Smooth muscle cell of the pulmonary artery (primary cell): ENCODE data around the gene VAV2. TPM values are rescaled to one million over a fixed set of nuclear protein-coding genes. Genes with fewer than 3 reads are reported as not detected.

Source experiments
- total RNA-seq: library from RNA; depleted of rRNA; stranded (reverse); fragments of >200 nt; gene quantifications from 2 replicates; pipeline ENCODE4 v1.2.3, GENCODE V29; 2014

Gene VAV2, protein sequence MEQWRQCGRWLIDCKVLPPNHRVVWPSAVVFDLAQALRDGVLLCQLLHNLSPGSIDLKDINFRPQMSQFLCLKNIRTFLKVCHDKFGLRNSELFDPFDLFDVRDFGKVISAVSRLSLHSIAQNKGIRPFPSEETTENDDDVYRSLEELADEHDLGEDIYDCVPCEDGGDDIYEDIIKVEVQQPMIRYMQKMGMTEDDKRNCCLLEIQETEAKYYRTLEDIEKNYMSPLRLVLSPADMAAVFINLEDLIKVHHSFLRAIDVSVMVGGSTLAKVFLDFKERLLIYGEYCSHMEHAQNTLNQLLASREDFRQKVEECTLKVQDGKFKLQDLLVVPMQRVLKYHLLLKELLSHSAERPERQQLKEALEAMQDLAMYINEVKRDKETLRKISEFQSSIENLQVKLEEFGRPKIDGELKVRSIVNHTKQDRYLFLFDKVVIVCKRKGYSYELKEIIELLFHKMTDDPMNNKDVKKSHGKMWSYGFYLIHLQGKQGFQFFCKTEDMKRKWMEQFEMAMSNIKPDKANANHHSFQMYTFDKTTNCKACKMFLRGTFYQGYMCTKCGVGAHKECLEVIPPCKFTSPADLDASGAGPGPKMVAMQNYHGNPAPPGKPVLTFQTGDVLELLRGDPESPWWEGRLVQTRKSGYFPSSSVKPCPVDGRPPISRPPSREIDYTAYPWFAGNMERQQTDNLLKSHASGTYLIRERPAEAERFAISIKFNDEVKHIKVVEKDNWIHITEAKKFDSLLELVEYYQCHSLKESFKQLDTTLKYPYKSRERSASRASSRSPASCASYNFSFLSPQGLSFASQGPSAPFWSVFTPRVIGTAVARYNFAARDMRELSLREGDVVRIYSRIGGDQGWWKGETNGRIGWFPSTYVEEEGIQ
- 26.5 and 28.2 TPM in 2 replicates for total RNA-seq

DNA sequence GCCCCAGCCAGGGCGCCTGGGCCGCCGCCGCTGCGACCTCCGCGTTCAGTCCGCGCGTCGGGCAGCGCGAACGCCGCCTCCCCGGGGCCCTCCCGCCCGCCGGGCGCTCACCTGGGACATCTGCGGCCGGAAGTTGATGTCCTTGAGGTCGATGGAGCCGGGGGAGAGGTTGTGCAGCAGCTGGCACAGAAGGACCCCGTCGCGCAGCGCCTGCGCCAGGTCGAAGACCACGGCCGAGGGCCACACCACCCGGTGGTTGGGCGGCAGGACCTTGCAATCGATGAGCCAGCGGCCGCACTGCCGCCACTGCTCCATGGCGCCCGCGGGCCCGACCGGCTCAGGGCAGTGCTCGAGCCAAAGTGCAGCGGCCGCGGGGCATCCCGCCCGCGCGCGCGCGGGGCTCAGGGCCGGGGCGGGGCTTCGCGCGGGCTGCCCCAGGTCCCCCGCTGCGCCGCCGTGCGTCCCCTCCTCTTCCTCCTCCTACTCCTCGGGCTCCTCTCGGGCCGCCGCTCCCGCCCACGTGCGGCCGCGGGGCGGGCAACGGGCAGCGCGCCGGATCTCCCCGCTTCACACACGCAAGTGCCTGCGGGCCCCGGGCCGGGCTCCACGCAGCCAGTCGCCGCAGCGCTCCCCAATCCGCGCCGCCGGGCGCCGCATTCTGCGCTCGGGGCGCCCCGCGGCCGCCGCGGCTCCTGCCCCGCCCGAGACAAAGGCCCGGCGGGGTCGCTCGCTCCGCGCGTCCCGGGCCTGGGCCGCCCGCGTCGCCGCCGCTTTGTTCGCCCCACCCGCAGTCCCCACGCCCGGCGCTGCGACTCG lies at the start of gene VAV2:
VAV2 (minus strand) TSS at position 361 of the 816 bp plus-strand sequence; CDS start at position 315, 46 bp downstream.

DNA sequence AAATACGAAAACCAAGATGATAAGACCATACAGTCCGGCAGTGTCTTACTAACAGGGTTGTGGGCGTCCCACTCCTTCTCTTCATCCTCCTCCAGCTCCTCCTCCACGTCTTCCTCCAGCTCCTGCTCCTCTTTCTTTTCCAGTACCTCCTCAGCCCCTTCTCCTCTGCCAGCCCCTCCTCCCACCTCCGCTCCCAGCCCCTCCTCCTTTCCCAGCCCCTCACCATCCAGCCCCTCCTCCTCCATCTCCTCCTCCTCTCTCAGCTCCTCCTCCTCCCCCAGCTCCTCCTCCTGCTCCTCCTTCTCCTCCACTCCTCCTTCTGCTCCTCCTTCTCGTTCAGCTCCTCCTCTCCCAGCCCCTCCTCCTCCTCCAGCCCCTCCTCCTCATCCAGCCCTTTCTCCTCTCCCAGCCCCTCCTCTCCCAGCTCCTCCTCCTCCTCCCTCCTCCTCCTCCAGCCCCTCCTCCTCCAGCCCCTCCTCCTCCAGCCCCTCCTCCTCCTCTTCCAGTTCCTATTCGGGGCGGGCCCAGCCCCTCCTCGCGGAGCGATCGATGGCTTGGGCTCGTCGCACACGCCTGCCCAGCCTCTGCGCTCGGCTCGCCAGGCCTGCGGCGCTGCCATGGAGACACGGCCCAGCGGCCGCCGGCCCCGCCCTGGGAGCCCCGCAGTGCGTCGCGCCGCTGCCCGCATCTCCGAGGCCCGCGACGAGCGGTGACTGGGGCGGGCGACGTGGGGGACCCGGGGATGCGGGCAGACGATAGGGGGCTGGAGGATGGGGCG lies 32.9 kb upstream of the VAV2 start, which contains the start of gene BRD3OS:
BRD3OS (plus strand) TSS at position 654 of the 778 bp plus-strand sequence. CDS start 1,267 bp downstream, outside the sequence.

DNA sequence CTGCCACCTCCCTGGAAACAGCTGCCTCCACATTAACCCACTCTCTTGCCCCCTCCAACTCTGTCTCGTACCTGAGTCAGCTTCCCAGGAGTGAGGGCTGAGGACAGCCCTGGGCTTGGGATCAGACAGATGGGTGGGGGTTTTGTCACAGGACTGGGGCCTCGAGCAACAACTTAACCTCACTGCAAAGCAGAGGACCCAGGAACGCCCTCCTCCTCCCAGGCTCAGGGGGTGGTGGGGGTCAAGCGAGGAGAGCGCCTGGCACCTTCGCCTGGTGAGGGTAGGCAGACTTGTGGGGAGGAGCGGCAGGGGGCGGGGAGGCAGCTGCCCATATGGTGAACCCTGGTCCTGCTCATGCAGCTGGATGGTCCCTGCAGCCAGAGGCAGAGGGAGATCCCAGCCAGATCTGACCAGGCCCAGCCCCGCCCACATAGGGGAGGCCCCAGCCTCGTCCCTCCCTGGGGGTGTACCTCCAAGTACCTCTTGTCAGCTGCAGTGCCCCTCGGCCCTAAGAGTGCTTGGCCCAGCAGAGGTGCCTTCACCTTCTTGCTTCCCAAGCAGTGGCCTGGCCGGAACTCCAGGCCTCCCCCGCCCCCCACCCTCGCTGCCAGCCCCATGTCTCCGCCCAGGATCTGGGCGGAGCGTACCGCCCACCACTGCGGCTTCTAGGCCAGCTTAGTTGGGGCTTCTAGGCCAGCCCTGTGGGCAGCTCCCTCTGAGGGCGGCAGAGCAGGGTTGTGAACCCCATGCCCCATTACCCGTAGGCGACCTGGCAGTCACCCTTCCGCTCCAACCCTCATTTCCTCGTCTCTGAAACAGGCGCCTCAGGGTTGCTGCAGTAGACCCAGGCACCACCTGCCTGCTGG lies 254.1 kb downstream of the VAV2 start, which contains the start of gene SARDH:
SARDH (minus strand) TSS at position 579 of the 866 bp plus-strand sequence. CDS start 4,179 bp downstream, outside the sequence.

Other genes starting within 250 kb of the VAV2 start
- 31.5 and 32.4 TPM in 2 replicates for gene BRD3OS, start 33.2 kb upstream of the VAV2 start, total RNA-seq
- gene BRD3, start 75.7 kb upstream of the VAV2 start, total RNA-seq = 11.8 and 13.1 TPM in 2 replicates
- 16.3 and 20.0 TPM in 2 replicates for gene WDR5, start 143.8 kb upstream of the VAV2 start, total RNA-seq
- not detected in 2 replicates for gene RNU6ATAC, start 172.2 kb upstream of the VAV2 start, total RNA-seq